Measurements from ENCODE around the gene VILL. TPM values are rescaled to one million over a fixed set of nuclear protein-coding genes. Genes with fewer than 3 reads are reported as not detected.

The VILL gene
- total and polyA plus RNA-seq, 4 donors = 0.88 to 3.5 (median 1.6) TPM

GRCh38 chr3:37963016-37963415 lies 27.6 kb upstream of the VILL start:
- TF ChIP-seq YY1 (IDR thresholded peaks at IDR 0.05) (peak; percentile 85), RXRA (IDR thresholded peaks at IDR 0.05) (peak in 1 of 2 donors; percentile 69), CTCF (IDR thresholded peaks at IDR 0.05; ENCODE audit: low read depth, low read length, missing input control) (no peak), GABPA (IDR thresholded peaks at IDR 0.05 in 1 of 2, conservative IDR thresholded peaks at IDR 0.05 in 1 of 2) (no peak), FOXA2 (IDR thresholded peaks at IDR 0.05) (peak; percentile 80), JUND (IDR thresholded peaks at IDR 0.05) (peak in 1 of 2 donors; percentile 37), RAD21 (IDR thresholded peaks at IDR 0.05) (peak in 1 of 2 donors; percentile 11), SP1 (IDR thresholded peaks at IDR 0.05) (peak; percentile 70), ATF3 (IDR thresholded peaks at IDR 0.05) (no peak), FOXA1 (IDR thresholded peaks at IDR 0.05) (peak; percentile 79), HNF4G (IDR thresholded peaks at IDR 0.05) (no peak), EGR1 (IDR thresholded peaks at IDR 0.05; ENCODE audit: low read depth in 2 of 2) (no peak), TAF1 (conservative IDR thresholded peaks at IDR 0.05) (no peak), ZBTB33 (IDR thresholded peaks at IDR 0.05) (no peak), HNF4A (conservative IDR thresholded peaks at IDR 0.05) (peak; percentile 43 to 62), NR2F2 (IDR thresholded peaks at IDR 0.05) (no peak)
- TF ChIP-seq, protein P1, sequence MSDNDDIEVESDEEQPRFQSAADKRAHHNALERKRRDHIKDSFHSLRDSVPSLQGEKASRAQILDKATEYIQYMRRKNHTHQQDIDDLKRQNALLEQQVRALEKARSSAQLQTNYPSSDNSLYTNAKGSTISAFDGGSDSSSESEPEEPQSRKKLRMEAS (IDR thresholded peaks at IDR 0.05) = no peak
- TF ChIP-seq, protein P2, sequence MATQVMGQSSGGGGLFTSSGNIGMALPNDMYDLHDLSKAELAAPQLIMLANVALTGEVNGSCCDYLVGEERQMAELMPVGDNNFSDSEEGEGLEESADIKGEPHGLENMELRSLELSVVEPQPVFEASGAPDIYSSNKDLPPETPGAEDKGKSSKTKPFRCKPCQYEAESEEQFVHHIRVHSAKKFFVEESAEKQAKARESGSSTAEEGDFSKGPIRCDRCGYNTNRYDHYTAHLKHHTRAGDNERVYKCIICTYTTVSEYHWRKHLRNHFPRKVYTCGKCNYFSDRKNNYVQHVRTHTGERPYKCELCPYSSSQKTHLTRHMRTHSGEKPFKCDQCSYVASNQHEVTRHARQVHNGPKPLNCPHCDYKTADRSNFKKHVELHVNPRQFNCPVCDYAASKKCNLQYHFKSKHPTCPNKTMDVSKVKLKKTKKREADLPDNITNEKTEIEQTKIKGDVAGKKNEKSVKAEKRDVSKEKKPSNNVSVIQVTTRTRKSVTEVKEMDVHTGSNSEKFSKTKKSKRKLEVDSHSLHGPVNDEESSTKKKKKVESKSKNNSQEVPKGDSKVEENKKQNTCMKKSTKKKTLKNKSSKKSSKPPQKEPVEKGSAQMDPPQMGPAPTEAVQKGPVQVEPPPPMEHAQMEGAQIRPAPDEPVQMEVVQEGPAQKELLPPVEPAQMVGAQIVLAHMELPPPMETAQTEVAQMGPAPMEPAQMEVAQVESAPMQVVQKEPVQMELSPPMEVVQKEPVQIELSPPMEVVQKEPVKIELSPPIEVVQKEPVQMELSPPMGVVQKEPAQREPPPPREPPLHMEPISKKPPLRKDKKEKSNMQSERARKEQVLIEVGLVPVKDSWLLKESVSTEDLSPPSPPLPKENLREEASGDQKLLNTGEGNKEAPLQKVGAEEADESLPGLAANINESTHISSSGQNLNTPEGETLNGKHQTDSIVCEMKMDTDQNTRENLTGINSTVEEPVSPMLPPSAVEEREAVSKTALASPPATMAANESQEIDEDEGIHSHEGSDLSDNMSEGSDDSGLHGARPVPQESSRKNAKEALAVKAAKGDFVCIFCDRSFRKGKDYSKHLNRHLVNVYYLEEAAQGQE (IDR thresholded peaks at IDR 0.05) = peak; percentile 38
- WGBS = 17% methylated on average over 5 of the region's 5 CpGs
- DNase-seq (ENCODE audit: low spot score) = no peak

More at GRCh38 chr3:37963016-37963415, 27.6 kb upstream of the VILL start:
- Histone ChIP-seq H3K36me3 (ENCODE audit: control insufficient read depth in 4 of 4, insufficient read depth in 3 of 4, low read depth in 1 of 4, low read length in 3 of 4) (no peaks in the 10 kb centered on the region), H3K9ac (ENCODE audit: low read depth in 1 of 2, low read length in 2 of 2) (peak overlapping the region; percentile 72 to 89), H3K27me3 (ENCODE audit: control insufficient read depth in 4 of 4, insufficient read depth in 4 of 4, low read length in 3 of 4) (no peaks in the 10 kb centered on the region), H3K4me3 (ENCODE audit: low read depth in 1 of 3, low read length in 3 of 3) (peak overlapping the region in 1 of 3 donors; percentile 51), H3K9me3 (ENCODE audit: control insufficient read depth in 4 of 4, low read length in 3 of 4) (no peaks in the 10 kb centered on the region), H3K27ac (ENCODE audit: low read depth in 1 of 2, low read length in 2 of 2) (peak overlapping the region; percentile 90 to 98), H3K4me1 (ENCODE audit: control insufficient read depth in 4 of 4, insufficient read depth in 4 of 4, low read length in 3 of 4) (peaks cover 7 to 55% (median 37%) of the 10 kb centered on the region in 4 donors)

All from liver (tissue), 9 donors.